ENCODE results near the gene MYH9. TPM values are rescaled to one million over a fixed set of nuclear protein-coding genes. Genes with fewer than 3 reads are reported as not detected.
A peak's percentile ranks its signal among the peaks of the same experiment; 100 is the strongest.
"Not testable (repeated sequence)": the region's sequence is repeated elsewhere in the genome, so short reads cannot be mapped to it uniquely, and the experiment has no call there.

Gene MYH9
- total RNA-seq, 1 experiment from 2014 or later: 151 TPM

DNA sequence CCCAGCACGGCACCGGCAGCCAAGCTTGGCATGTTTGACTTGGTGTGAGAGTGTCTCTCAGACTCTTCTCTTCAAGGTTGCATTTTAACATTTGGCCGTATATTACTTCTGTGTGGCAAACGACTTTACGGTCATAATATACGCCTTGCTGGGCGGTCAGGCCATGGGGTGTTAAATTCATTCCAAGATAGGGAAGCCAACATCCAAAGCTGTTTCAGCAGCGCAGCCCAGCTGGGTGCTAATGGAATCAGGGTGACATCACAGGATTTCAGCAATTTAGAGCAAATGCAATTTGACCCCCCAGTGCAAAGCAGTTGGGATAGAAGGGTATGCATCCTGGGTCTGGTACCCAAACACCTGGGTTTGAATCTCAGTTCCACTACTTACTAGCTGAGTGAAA, 16.7 kb upstream of the MYH9 start:
- no peak overlapping the region for H3K27ac ChIP-seq
- H3K4me3 ChIP-seq: no peak overlapping the region
- no peaks in the 10 kb centered on the region for H3K27me3 ChIP-seq
- peaks cover 11% of the 10 kb centered on the region for H3K4me1 ChIP-seq
- no peaks in the 10 kb centered on the region for H3K36me3 ChIP-seq
- no peaks in the 10 kb centered on the region for H3K9me3 ChIP-seq (replicated peaks)
- DNase-seq: no peak

DNA sequence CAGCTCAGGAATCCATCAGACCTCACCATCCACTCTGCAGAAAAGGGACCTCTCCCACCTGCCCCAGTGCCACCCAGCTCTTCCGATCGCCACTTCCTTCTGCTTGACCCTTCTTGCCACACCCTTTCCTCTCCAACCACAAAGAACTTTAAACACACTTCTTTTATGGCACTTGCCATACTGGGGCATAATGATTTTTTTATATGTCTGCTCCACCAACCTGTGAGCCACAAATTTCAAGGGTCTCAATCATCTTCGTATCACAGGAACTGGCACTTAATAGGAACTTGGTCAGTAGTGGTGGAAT, 11.7 kb upstream of the MYH9 start:
- no peaks in the 10 kb centered on the region for H3K27me3 ChIP-seq
- H3K36me3 ChIP-seq: no peaks in the 10 kb centered on the region
- H3K4me1 ChIP-seq: peaks cover 10% of the 10 kb centered on the region
- no peak overlapping the region for H3K27ac ChIP-seq
- no peak for DNase-seq
- no peaks in the 10 kb centered on the region for H3K9me3 ChIP-seq (replicated peaks)
- no peak overlapping the region for H3K4me3 ChIP-seq

DNA sequence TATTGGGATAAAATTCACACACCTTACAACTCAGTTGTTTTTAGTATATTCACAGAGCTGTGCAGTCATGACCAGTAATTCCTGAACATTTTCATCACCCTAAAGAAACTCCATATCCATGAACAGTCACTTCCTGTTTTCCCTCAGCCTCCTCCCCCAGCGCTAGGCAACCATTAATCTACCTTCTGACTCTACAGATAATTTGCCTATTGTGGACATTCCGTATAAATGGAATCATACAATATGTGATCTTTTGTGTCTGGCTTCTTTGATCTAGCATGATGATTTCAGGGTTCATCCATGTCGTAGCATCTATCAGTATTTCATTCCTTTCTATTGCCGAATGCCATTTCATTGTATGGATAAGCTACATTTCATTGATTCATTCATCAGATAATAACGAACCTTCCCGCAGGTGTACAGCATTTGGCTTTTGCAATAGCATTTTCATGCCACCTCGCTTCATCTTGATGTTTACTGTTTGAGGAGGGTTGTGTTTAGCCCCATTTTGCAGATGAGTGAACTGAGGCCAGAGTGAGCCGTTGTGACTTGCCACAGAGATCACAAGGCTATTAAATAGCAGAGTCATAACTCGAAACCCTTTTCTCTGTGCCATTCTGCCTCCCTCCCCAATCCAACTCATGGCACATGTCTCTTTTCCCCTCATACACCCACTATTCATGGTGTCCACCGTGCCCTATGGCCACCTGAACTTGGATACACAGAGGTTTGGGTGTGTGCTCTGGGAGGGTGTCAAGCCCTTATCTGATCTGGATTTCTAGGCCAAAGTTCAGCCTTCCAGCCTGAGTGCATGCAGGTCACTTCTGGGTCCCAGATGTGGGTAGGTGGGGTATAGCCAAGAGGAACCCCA, 11.1 kb upstream of the MYH9 start:
- Histone ChIP-seq H3K4me1 (peaks cover 10% of the 10 kb centered on the region), H3K27me3 (no peaks in the 10 kb centered on the region), H3K36me3 (no peaks in the 10 kb centered on the region), H3K9me3 (replicated peaks) (no peaks in the 10 kb centered on the region), H3K27ac (no peak overlapping the region), H3K4me3 (no peak overlapping the region)
- no peak for DNase-seq

DNA sequence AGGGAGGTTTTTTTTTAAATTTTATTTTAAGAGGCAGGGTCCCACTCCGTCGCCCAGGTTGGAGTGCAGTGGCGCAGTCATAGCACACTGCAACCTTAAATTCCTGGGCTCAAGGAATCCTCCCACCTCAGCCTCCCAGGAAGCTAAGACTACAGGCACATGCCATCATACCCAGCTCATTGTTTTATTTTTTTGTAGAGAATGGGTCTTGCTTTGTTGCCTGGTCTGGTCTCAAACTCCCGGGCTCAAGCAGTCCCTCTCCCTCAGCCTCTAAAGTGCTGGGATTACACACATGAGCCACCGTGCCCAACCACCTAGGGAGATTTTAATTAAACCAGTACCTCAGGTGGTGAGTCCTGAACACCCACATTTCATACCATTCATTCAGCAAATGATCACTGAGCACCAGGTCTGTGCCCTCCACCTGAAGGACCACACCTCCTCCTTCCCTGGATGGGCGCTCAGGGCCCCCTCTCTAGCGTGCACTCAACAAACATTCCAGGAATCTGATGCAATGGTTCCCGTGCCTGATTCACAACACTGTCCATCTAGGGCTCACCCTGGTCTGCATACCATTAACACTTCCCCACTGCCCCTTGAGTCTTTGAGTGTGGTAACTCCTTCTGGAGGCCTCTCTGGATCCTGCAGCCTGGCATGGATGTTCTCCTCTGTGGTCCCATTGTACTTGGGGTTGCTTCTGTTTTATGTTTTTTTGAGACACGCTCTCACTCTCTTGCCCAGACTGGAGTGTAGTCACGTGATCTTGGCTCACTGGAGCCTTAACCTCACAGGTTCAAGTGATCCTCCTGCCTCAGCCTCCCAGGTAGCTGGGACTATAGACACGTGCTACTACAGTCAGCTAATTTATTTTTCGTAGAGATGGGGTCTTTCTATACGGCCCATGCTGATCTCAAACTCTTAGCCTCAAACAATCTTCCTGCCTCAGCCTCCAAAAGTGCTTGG, 9.6 kb upstream of the MYH9 start:
- no peak for DNase-seq
- peaks cover 10% of the 10 kb centered on the region for H3K4me1 ChIP-seq
- H3K27ac ChIP-seq: no peak overlapping the region

DNA sequence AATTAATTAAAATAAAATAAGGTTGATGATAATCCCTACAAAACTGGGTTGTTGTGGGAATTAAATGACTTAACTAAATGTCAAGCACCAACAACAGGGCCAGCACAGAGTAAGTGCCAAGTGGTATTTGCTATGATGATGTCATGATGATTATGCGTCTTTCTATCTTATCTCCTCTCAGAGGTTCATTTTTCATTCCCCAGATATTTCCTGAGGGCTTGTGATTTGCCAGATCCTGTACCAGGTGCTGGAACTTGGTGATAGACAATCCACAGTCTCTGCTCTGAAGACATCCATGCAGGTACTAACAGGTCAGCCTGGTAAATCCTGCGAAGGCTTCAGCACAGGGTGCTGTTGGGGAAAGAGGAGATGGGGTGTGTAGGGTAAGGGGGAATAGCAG, 8.1 kb upstream of the MYH9 start:
- H3K27ac ChIP-seq: no peak overlapping the region
- no peaks in the 10 kb centered on the region for H3K9me3 ChIP-seq (replicated peaks)
- no peak for DNase-seq

More for the DNA sequence above, 9.6 kb upstream of the MYH9 start:
- Histone ChIP-seq H3K9me3 (replicated peaks) (no peaks in the 10 kb centered on the region), H3K27me3 (no peaks in the 10 kb centered on the region), H3K4me3 (no peak overlapping the region), H3K36me3 (no peaks in the 10 kb centered on the region)

DNA sequence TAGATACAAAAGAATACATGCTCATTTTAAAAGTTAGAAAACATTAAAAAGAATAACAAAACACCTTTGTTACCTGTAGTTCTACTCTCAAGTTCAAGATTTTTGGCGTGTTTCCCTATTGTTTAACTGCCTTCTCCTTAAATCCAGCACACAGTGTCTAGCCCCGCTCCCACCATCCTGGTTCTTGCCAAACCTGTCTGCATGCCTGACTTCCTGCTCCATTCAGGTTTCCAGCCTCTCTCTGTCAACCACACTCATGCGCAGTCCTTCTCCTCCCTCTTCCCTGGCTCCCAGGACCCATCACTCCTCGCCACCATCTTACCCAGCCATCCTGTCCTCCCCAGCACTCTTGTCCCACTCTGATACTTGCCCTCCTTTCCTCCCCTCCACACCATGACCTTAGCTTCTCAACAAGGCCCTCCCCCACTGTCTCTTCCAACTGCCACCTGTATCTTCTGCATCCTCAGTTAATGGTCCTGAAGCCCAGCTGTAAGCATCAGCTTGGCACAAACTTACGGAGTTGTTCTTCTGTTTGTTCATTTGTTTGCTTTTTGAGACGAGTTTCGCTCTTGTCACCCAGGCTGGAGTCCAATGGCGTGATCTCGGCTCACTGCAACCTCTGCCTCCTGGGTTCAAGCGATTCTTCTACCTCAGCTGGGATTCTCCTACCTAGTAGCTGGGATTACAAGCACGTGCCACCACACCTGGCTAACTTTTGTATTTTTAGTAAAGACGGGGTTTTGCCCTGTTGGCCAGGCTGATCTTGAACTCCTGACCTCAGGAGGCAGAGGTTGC, 7.5 kb upstream of the MYH9 start:
- Histone ChIP-seq H3K4me3 (no peak overlapping the region), H3K36me3 (no peaks in the 10 kb centered on the region), H3K4me1 (peaks cover 10% of the 10 kb centered on the region), H3K27me3 (no peaks in the 10 kb centered on the region), H3K9me3 (replicated peaks) (no peaks in the 10 kb centered on the region), H3K27ac (no peak overlapping the region)
- DNase-seq: no peak

More for the DNA sequence above, 8.1 kb upstream of the MYH9 start:
- H3K36me3 ChIP-seq: no peaks in the 10 kb centered on the region
- H3K4me1 ChIP-seq: peaks cover 10% of the 10 kb centered on the region
- no peaks in the 10 kb centered on the region for H3K27me3 ChIP-seq
- no peak overlapping the region for H3K4me3 ChIP-seq

DNA sequence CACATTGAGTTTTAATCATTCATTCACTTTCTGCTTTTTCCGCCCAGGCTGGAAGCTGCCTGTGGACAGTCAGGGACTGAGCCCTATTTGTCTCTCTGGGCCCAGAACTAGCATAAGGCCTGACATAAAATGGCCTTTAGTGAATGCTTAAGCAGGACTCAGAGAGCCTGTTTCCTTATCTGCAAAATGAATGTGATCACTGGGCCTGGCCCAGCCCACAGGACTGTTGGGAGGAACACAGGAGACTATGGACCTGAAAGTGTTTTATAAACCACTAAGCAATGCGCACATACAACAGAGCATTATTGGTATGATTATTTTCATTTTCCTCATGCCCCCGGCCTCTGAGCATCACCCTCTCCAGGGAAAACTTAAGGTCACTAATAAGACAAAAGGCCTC, 3.9 kb upstream of the MYH9 start:
- H3K27me3 ChIP-seq: no peaks in the 10 kb centered on the region

DNA sequence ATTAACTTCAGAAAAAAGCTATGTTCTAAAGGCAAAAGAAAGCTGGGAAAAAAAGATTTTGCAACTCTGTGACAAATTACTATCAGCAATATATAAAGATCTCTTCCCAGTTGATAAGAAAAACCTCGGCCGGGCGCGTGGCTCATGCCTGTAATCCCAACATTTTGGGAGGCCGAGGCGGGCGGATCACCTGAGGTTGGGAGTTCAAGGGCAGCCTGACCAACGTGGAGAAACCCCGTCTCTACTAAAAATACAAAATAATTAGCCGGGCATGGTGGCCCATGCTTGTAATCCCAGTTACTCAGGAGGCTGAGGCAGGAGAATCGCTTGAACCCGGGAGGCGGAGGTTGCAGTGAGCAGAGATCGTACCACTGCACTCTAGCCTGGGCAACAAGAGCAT, 1.4 kb upstream of the MYH9 start:
- H3K27me3 ChIP-seq; DNase-seq; H3K9me3 ChIP-seq (replicated peaks); H3K27ac ChIP-seq; H3K36me3 ChIP-seq; H3K4me3 ChIP-seq: not testable (repeated sequence)
- H3K4me1 ChIP-seq: peaks cover 13% of the 10 kb centered on the region

More for the DNA sequence above, 3.9 kb upstream of the MYH9 start:
- H3K9me3 ChIP-seq (replicated peaks): no peaks in the 10 kb centered on the region
- no peak overlapping the region for H3K4me3 ChIP-seq
- no peaks in the 10 kb centered on the region for H3K36me3 ChIP-seq
- H3K27ac ChIP-seq: no peak overlapping the region
- peaks cover 5% of the 10 kb centered on the region for H3K4me1 ChIP-seq
- no peak for DNase-seq

DNA sequence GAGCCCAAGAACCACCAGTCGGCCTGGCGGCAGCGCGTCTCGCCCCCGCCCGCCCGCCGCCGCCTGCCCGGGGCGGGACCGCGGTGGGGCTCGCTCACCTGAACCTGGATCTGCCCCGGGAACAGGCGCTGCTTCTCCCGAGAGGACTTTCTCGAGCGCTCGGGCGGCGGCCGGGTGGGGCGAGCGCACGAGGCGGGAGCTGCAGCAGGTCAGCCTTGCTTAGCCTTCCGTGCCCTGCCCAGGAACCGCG, 133 bp downstream of the MYH9 start:
- H3K36me3 ChIP-seq: peaks cover 7% of the 10 kb centered on the region
- H3K4me3 ChIP-seq: peak overlapping the region; percentile 70
- peaks cover 17% of the 10 kb centered on the region for H3K4me1 ChIP-seq
- peak overlapping the region; percentile 29; the same call in 1 of the 2 replicates for H3K27ac ChIP-seq
- no peak for DNase-seq
- H3K27me3 ChIP-seq: no peaks in the 10 kb centered on the region
- no peaks in the 10 kb centered on the region for H3K9me3 ChIP-seq (replicated peaks)

DNA sequence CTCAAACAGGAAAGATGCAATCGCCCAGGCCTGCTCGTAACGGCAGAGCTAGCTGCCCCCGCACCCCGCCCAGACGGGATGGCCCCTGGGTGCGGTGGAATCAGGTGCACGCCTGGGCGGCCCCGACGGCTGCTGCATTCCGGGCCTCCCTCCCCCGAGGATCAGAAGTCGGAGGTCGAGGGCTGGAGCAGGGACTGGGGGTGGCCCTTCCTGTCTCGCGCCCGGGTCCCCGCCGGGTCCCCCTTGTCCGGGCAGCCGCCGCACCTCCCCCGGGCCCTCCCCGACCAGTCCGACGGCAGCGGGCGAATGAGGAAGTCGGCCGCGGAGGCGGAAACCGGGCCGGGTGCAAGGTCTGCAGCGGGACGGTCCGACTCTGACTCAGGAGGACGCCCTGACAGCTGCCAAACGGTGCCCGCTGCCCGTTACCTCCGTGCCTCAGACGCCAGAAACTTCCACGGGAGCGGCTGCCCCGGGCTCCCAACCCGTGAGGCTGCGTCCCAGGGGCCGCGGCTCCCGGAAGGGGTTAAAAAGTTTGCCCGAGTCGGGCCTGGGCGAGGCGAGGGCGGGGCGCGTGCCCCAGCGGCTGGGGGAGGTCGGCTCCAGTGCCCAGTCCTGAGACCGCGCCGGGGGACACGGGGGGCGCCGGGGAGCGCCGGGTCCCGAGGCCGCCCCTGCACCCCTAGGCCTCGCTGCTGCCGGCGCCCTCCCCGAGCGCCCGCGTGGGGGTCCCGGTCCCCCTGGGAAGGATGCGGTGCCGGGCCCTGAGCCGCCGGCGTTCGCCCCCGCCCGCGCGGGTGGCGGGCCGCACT, 663 bp downstream of the MYH9 start:
- H3K9me3 ChIP-seq (replicated peaks): no peaks in the 10 kb centered on the region
- peak overlapping the region; percentile 70 for H3K4me3 ChIP-seq
- peak; percentile 33 to 43 for DNase-seq
- H3K27me3 ChIP-seq: no peaks in the 10 kb centered on the region
- peaks cover 17% of the 10 kb centered on the region for H3K4me1 ChIP-seq
- H3K36me3 ChIP-seq: peaks cover 9% of the 10 kb centered on the region
- H3K27ac ChIP-seq: peak overlapping the region; percentile 56

DNA sequence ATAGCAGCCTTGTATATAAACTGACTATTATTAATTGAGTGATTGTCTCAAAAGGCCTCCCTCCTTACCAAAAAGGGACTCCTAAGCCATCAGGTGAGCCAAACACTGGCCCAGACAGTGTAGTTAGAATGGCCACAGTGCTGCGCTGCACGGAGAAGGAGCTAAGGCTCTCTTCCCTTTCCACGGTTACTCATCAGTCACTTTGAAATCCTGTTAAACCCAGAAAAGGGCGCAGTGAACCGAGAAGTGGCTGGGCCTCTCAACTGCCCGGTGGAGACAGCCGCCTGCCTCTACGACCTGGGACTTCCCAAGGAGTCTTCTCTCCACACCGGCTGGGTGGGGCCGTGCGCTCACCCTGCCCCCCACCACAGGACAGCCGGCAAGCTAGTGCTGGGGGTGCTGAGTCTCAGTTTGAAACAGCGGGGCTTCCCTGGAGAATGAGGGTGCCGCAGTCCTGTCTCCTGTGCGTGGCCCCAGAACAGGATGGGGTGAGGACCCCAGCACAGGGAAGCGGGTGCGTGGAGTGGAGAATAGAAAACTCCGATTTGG, 1.3 kb downstream of the MYH9 start:
- Histone ChIP-seq H3K27me3 (no peaks in the 10 kb centered on the region), H3K4me3 (peak overlapping the region; percentile 70), H3K27ac (peak overlapping the region; percentile 56), H3K4me1 (peaks cover 17% of the 10 kb centered on the region), H3K9me3 (replicated peaks) (no peaks in the 10 kb centered on the region), H3K36me3 (peaks cover 13% of the 10 kb centered on the region)
- peak; percentile 29 to 56 for DNase-seq

DNA sequence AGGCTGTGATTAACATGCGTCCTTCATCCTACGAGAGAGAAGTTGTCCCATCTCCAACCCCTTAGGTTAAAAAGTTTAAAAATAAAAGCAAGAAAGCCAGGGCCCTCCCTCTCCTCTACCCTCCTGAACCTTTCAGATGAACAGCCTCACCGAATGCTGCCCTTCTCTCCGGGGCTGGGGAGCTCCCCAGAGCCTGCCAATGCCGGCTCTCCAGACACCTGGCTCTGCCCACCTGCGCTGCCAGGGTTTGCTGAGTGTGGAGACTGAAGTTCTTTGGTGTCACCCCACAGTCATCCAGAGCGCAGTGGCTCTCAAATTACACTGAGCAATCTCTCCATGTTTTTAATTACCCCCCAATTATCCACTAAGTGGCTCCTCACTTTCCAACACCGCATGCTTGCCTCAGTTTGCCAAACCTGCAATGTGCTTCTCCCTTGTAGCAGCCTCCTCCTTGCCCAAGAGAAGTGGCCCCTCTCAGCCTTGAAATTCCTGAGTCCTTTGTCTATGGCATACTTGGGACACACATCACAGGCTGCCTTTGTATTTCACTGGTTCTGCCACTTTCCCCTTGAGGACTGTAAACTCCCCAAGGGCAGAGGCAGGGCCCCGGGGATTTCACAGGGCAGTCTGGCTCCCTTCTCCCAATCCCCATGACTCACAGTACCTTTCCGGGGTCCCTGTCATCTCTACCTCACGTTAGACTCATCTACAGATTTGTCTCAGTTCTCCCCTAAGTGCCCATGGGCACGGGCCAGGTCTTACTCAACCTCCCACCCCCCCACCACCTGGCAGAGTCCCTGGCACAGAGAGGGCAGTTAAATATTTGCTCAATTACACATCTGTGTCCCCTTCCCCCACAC, 2.0 kb downstream of the MYH9 start:
- H3K27ac ChIP-seq: peak overlapping the region; percentile 56
- DNase-seq: peak; percentile 26 to 50
- H3K9me3 ChIP-seq (replicated peaks): no peaks in the 10 kb centered on the region
- peaks cover 16% of the 10 kb centered on the region for H3K36me3 ChIP-seq
- H3K4me1 ChIP-seq: peaks cover 17% of the 10 kb centered on the region
- H3K27me3 ChIP-seq: no peaks in the 10 kb centered on the region
- H3K4me3 ChIP-seq: peak overlapping the region; percentile 70

DNA sequence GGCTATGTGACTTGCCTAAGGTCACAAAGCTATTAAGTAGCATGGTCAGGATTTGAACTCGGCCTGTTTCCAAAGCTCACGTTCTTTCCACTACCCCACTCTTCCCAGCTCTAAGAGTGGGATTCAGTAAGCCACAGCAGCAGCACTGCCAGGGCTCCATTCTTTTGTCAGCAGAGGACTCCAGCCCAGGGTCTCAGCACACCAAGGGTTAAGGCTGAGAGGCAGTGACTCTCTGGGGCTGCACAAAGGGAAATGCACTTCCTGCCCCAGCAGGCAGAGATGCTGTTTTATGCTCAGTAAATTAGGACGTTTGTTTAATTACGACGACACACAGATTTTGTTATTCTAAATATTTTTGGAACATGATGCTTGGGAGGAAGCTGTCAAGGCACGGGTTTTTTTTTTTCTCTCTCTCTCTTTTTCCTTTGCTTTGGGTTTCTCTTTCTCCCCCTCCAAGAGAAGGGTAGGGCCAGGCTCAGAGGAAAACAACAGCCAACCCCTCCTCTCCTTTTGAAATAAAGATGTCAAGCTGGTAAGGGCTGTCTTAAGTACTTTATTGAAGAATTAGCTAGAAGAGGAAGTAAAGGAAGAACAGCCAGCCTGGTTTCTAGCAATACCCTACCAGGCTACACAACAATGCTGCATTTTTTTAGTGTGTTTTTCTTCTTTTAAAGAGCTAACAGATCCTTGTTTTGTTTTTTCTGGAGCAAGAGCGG, 2.8 kb downstream of the MYH9 start:
- Histone ChIP-seq H3K36me3 (peaks cover 16% of the 10 kb centered on the region), H3K27ac (no peak overlapping the region; the same call in 1 of the 2 replicates), H3K4me3 (peak overlapping the region; percentile 70), H3K27me3 (no peaks in the 10 kb centered on the region), H3K9me3 (replicated peaks) (no peaks in the 10 kb centered on the region), H3K4me1 (peaks cover 17% of the 10 kb centered on the region)
- peak; percentile 22 to 45 for DNase-seq
